SK-N-SH (cell line): Measurements from ENCODE around the gene SFSWAP. TPM values are rescaled to one million over a fixed set of nuclear protein-coding genes. Genes with fewer than 3 reads are reported as not detected.
"Not testable (repeated sequence)": the region's sequence is repeated elsewhere in the genome, so short reads cannot be mapped to it uniquely, and the experiment has no call there.

Experiments
- CTCF ChIA-PET: fragments of 300-600, 350-600 bp; formaldehyde crosslinking; extraction: SDS; loops from one replicate; lab custom pipeline; 2021; lab: Yijun Ruan, JAX
- POLR2A ChIA-PET: fragments of 350-600 bp; sonication (Branson Sonifier 250); formaldehyde crosslinking; extraction: SDS; loops from one replicate; lab custom pipeline; 2020; ENCODE audit warnings: antibody characterized with exemption, inconsistent platforms; lab: Yijun Ruan, JAX
- DNase-seq: peaks from one replicate; pipeline ENCODE4 v3.0.0; 2012
- H2AFZ ChIP-seq: fragments of 200-600 bp; sonication (generic); 2 replicates; pipeline ENCODE4 v1.8.1; 2016; ENCODE audit warnings: antibody characterized with exemption, mild to moderate bottlenecking, low read depth
- H3F3A ChIP-seq: fragments of 200-600 bp; sonication (generic); replicated peaks from 2 replicates; pipeline ENCODE3; 2016; ENCODE audit warnings: antibody characterized with exemption, mild to moderate bottlenecking; ENCODE audit not compliant: insufficient read depth
- H3K27ac ChIP-seq, 2 experiments: fragments of 200-500 bp in 1 of 2; fragments of 200-600 bp in 1 of 2; sonication (Bioruptor generic) in 1 of 2; sonication (generic), shearing (Covaris generic) in 1 of 2; 2 replicates each; pipeline versions ENCODE4 v1.5.1 to v1.6.1; 2014 to 2016; ENCODE audit warnings: low read depth in 2 of 2, inconsistent platforms in 1 of 2, low read length in 1 of 2, mild to moderate bottlenecking in 1 of 2, mixed read lengths in 1 of 2
- H3K27me3 ChIP-seq: fragments of 200-600 bp; sonication (generic), shearing (Covaris generic); 2 replicates; pipeline ENCODE4 v1.6.1; 2016; ENCODE audit warnings: mixed run types; ENCODE audit not compliant: insufficient read depth
- H3K36me3 ChIP-seq, 2 experiments: fragments of 200-500 bp in 1 of 2; fragments of 200-600 bp in 1 of 2; sonication (Bioruptor generic) in 1 of 2; sonication (generic) in 1 of 2; replicated peaks in 1 of 2; 2 replicates each; pipeline versions ENCODE3 to v1.5.1; 2014 to 2016; ENCODE audit warnings: low read length in 1 of 2, mild to moderate bottlenecking in 1 of 2; ENCODE audit not compliant: insufficient read depth in 2 of 2, control insufficient read depth in 1 of 2
- H3K4me1 ChIP-seq, 2 experiments: fragments of 200-500 bp in 1 of 2; fragments of 200-600 bp in 1 of 2; sonication (Bioruptor generic) in 1 of 2; sonication (generic), shearing (Covaris generic) in 1 of 2; 2 replicates each; pipeline versions ENCODE4 v1.5.1 to v1.6.1; 2014 to 2016; ENCODE audit warnings: low read depth in 1 of 2, low read length in 1 of 2, mixed run types in 1 of 2; ENCODE audit not compliant: insufficient read depth in 2 of 2, control insufficient read depth in 1 of 2
- H3K4me2 ChIP-seq: fragments of 200-600 bp; sonication (generic), shearing (Covaris generic); 2 replicates; pipeline ENCODE4 v1.6.1; 2017; ENCODE audit warnings: mixed run types
- H3K4me3 ChIP-seq, 2 experiments: fragments of 200-500 bp in 1 of 2; fragments of 200-600 bp in 1 of 2; sonication (Bioruptor generic) in 1 of 2; sonication (generic), shearing (Covaris generic) in 1 of 2; 2 replicates each; pipeline versions ENCODE4 v1.5.1 to v1.8.1; 2014 to 2016; ENCODE audit warnings: low read depth in 2 of 2, inconsistent platforms in 1 of 2, low read length in 1 of 2, mild to moderate bottlenecking in 1 of 2, mixed read lengths in 1 of 2, moderate library complexity in 1 of 2
- H3K79me2 ChIP-seq: fragments of 200-600 bp; sonication (generic); 2 replicates; pipeline ENCODE4 v1.8.1; 2017; ENCODE audit warnings: mild to moderate bottlenecking; ENCODE audit not compliant: insufficient read depth
- H3K9ac ChIP-seq: fragments of 200-600 bp; sonication (generic); 2 replicates; pipeline ENCODE4 v1.6.1; 2017; ENCODE audit warnings: mixed run types
- H3K9me2 ChIP-seq: fragments of 200-600 bp; sonication (generic); 2 replicates; pipeline ENCODE4 v1.6.1; 2017; ENCODE audit warnings: mixed run types
- H3K9me3 ChIP-seq: fragments of 200-600 bp; sonication (generic); 2 replicates; pipeline ENCODE4 v1.6.1; 2017; ENCODE audit warnings: mixed run types, mild to moderate bottlenecking, moderate library complexity
- H4K20me1 ChIP-seq: fragments of 200-600 bp; sonication (generic); 2 replicates; pipeline ENCODE4 v1.6.1; 2017; ENCODE audit warnings: mild to moderate bottlenecking, mixed run types; ENCODE audit not compliant: insufficient read depth
- CTCF ChIP-seq: fragments of 200-600 bp; sonication (generic); IDR thresholded peaks from 2 replicates; pipeline ENCODE4 v1.6.1; 2017; ENCODE audit warnings: antibody characterized with exemption, mild to moderate bottlenecking, moderate library complexity
- EZH2phosphoT487 ChIP-seq: fragments of 200-600 bp; sonication (generic); IDR thresholded peaks from 2 replicates; pipeline ENCODE4 v1.6.1; 2017; ENCODE audit warnings: low read depth, mixed run types, mild to moderate bottlenecking, antibody characterized with exemption, moderate library complexity, borderline replicate concordance
- FOXJ3 ChIP-seq: sonication (generic); formaldehyde crosslinking; IDR thresholded peaks from 2 replicates; pipeline ENCODE4 v1.5.1; 2020; ENCODE audit warnings: mild to moderate bottlenecking, missing genetic modification reagents
- GABPA ChIP-seq: IDR thresholded peaks from 2 replicates; pipeline ENCODE4 v1.4.0; 2012; ENCODE audit warnings: low read depth, mild to moderate bottlenecking
- JUND ChIP-seq: IDR thresholded peaks from 2 replicates; pipeline ENCODE4 v1.4.0; 2012
- MEF2A ChIP-seq: IDR thresholded peaks from 2 replicates; pipeline ENCODE4 v1.4.0; 2012; ENCODE audit warnings: low read depth, borderline replicate concordance
- MXI1 ChIP-seq: IDR thresholded peaks from 2 replicates; pipeline ENCODE4 v1.6.1; 2012; ENCODE audit warnings: mild to moderate bottlenecking, low read depth, low read length, improper control_type of control experiment
- POLR2AphosphoS5 ChIP-seq: IDR thresholded peaks from 2 replicates; pipeline ENCODE4 v1.6.1; 2012; ENCODE audit warnings: low read depth, low read length
- RAD21 ChIP-seq: IDR thresholded peaks from 2 replicates; pipeline ENCODE4 v1.6.1; 2012; ENCODE audit warnings: mild to moderate bottlenecking, low read length
- RFX5 ChIP-seq: IDR thresholded peaks from 2 replicates; pipeline ENCODE4 v1.6.1; 2012; ENCODE audit warnings: mild to moderate bottlenecking, improper control_type of control experiment, low read length
- SIN3A ChIP-seq: IDR thresholded peaks from 2 replicates; pipeline ENCODE4 v1.6.1; 2012; ENCODE audit warnings: low read depth, mild to moderate bottlenecking, low read length, moderate library complexity, borderline replicate concordance
- SMC3 ChIP-seq: IDR thresholded peaks from 2 replicates; pipeline ENCODE4 v1.6.1; 2012; ENCODE audit warnings: low read depth, low read length, improper control_type of control experiment
- TAF1 ChIP-seq: IDR thresholded peaks from 2 replicates; pipeline ENCODE4 v1.6.1; 2012; ENCODE audit warnings: low read depth, mild to moderate bottlenecking, low read length, moderate library complexity, borderline replicate concordance
- TCF12 ChIP-seq: IDR thresholded peaks from 2 replicates; pipeline ENCODE4 v1.4.0; 2012
- TEAD4 ChIP-seq: IDR thresholded peaks from 2 replicates; pipeline ENCODE4 v1.4.0; 2012; ENCODE audit warnings: mild to moderate bottlenecking, borderline replicate concordance; ENCODE audit not compliant: insufficient read depth
- YY1 ChIP-seq: IDR thresholded peaks from 2 replicates; pipeline ENCODE4 v1.4.0; 2012; ENCODE audit warnings: low read depth, mild to moderate bottlenecking
- WGBS: methylation state at CpG from one replicate; pipeline ENCODE4 v1.1.6; 2017; ENCODE audit warnings: low lambda C conversion rate; 5-methylcytosine and 5-hydroxymethylcytosine counted together
- polyA plus RNA-seq, 3 experiments: library from polyadenylated mRNA; depleted of rRNA; stranded (reverse); fragments of >200 nt; gene quantifications; 2 replicates each; pipeline ENCODE4 v1.2.3, GENCODE V29; 2012
- TF ChIP-seq, protein P1 (sequence below): IDR thresholded peaks from 2 replicates; pipeline ENCODE4 v1.6.1; 2012; ENCODE audit warnings: mild to moderate bottlenecking, low read depth, low read length, moderate library complexity

Gene SFSWAP
- polyA plus RNA-seq, 1 of the 3 experiments (the other 2 are of a cell fraction) = 27.9 TPM

DNA sequence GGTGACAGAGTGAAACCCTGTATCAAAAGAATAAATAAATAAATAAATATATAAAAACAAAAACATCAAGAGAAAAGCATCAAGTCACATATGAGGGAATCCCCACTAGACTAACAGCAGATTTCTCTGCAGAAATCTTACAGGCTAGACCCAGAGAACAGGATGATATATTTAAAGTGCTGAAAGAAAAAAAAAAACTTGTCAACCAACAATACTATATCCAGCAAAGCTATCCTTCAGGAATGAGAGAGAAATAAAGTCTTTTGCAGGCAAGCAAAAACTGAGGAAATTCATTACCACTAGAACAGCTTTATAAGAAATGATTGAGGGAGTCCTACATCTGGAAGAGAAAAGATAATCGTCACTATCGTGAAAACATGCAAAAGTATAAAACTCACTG, 6.4 kb upstream of the SFSWAP start:
- H2AFZ ChIP-seq = no peak overlapping the region
- no peak overlapping the region for H3K4me3 ChIP-seq
- no peaks in the 10 kb centered on the region for H3K27me3 ChIP-seq
- H3K4me1 ChIP-seq = no peaks in the 10 kb centered on the region
- DNase-seq = no peak
- H3F3A ChIP-seq = no peaks in the 10 kb centered on the region
- ChIA-PET POLR2A (no interaction called here), CTCF (no interaction called here)
- no peaks in the 10 kb centered on the region for H3K36me3 ChIP-seq
- no peak overlapping the region for H3K4me2 ChIP-seq
- H3K27ac ChIP-seq = no peak overlapping the region
- no peaks in the 10 kb centered on the region for H3K79me2 ChIP-seq
- no peaks in the 10 kb centered on the region for H3K9me2 ChIP-seq
- H3K9ac ChIP-seq = no peak overlapping the region
- no peak for TF ChIP-seq MXI1
- no peak for TF ChIP-seq POLR2AphosphoS5
- TF ChIP-seq RFX5 = no peak
- TF ChIP-seq RAD21 = no peak
- TF ChIP-seq TEAD4 = no peak
- no peak for TF ChIP-seq SMC3
- TF ChIP-seq, protein P1, sequence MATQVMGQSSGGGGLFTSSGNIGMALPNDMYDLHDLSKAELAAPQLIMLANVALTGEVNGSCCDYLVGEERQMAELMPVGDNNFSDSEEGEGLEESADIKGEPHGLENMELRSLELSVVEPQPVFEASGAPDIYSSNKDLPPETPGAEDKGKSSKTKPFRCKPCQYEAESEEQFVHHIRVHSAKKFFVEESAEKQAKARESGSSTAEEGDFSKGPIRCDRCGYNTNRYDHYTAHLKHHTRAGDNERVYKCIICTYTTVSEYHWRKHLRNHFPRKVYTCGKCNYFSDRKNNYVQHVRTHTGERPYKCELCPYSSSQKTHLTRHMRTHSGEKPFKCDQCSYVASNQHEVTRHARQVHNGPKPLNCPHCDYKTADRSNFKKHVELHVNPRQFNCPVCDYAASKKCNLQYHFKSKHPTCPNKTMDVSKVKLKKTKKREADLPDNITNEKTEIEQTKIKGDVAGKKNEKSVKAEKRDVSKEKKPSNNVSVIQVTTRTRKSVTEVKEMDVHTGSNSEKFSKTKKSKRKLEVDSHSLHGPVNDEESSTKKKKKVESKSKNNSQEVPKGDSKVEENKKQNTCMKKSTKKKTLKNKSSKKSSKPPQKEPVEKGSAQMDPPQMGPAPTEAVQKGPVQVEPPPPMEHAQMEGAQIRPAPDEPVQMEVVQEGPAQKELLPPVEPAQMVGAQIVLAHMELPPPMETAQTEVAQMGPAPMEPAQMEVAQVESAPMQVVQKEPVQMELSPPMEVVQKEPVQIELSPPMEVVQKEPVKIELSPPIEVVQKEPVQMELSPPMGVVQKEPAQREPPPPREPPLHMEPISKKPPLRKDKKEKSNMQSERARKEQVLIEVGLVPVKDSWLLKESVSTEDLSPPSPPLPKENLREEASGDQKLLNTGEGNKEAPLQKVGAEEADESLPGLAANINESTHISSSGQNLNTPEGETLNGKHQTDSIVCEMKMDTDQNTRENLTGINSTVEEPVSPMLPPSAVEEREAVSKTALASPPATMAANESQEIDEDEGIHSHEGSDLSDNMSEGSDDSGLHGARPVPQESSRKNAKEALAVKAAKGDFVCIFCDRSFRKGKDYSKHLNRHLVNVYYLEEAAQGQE = no peak
- TF ChIP-seq TCF12 = no peak
- TF ChIP-seq SIN3A = no peak
- no peak for TF ChIP-seq CTCF
- no peak for TF ChIP-seq EZH2phosphoT487
- TF ChIP-seq GABPA = no peak
- no peak for TF ChIP-seq FOXJ3 (CRISPR knock-in tag)
- TF ChIP-seq YY1 = no peak
- no peak for TF ChIP-seq JUND
- no peak for TF ChIP-seq MEF2A
- no peak for TF ChIP-seq TAF1
- H3K9me3 ChIP-seq = no peaks in the 10 kb centered on the region
- 96% methylated on average over 2 of the region's 2 CpGs for WGBS
- H4K20me1 ChIP-seq = no peaks in the 10 kb centered on the region

GRCh38 chr12:131706709-131707108, 4.2 kb upstream of the SFSWAP start:
- H4K20me1 ChIP-seq, H3K27me3 ChIP-seq, H3F3A ChIP-seq, DNase-seq, H3K79me2 ChIP-seq, CTCF ChIA-PET, H3K27ac ChIP-seq, H3K4me1 ChIP-seq, POLR2A ChIA-PET, H3K9me2 ChIP-seq, H3K4me3 ChIP-seq, H3K9ac ChIP-seq, H3K9me3 ChIP-seq, H2AFZ ChIP-seq, H3K4me2 ChIP-seq, H3K36me3 ChIP-seq: not testable (repeated sequence)
- WGBS = 51% methylated on average over 4 of the region's 4 CpGs
